Upper lobe of left lung (tissue), 6 donors: ENCODE results near the gene MAP2K7. TPM values are rescaled to one million over a fixed set of nuclear protein-coding genes. Genes with fewer than 3 reads are reported as not detected.
A peak's percentile ranks its signal among the peaks of the same experiment; 100 is the strongest.

Source experiments
- ATAC-seq, 2 donors: fragments of 200-7000 bp; cut with Tn5 transposase; one replicate each; pipeline ENCODE4 v1.9.1; 2022; ENCODE audit warnings: mild to moderate bottlenecking in 2 of 2, moderate library complexity in 2 of 2; ENCODE audit not compliant: low FRiP score in 2 of 2
- DNase-seq, 2 donors: peaks; one replicate each; pipeline ENCODE4 v3.0.0-alpha.2; 2019 to 2020
- H3K27ac ChIP-seq, 4 donors: fragments of 200-600 bp; sonication (generic); one replicate each; pipeline ENCODE4 v1.5.1; 2016 to 2019
- H3K27me3 ChIP-seq, 4 donors: fragments of 200-600 bp; sonication (generic); one replicate each; pipeline ENCODE4 v1.5.1; 2017 to 2019
- H3K36me3 ChIP-seq, 4 donors: fragments of 200-600 bp; sonication (generic); one replicate each; pipeline ENCODE4 v1.5.1; 2016 to 2019
- H3K4me1 ChIP-seq, 4 donors: fragments of 200-600 bp; sonication (generic); one replicate each; pipeline ENCODE4 v1.5.1; 2018 to 2019
- H3K4me3 ChIP-seq, 4 donors: fragments of 200-600 bp; sonication (generic); one replicate each; pipeline ENCODE4 v1.5.1; 2017 to 2019; ENCODE audit warnings: mild to moderate bottlenecking in 2 of 4, moderate library complexity in 1 of 4
- H3K9me3 ChIP-seq, 4 donors: fragments of 200-600 bp; sonication (generic); one replicate each; pipeline ENCODE4 v1.5.1; 2018 to 2019
- CTCF ChIP-seq, 6 experiments: fragments of 450-650 bp in 4 of 6; fragments of 200-600 bp in 2 of 6; sonication (generic) in 2 of 6; IDR thresholded peaks; one replicate each; pipeline ENCODE4 v1.5.1; 2016 to 2019; ENCODE audit warnings: antibody characterized with exemption in 6 of 6
- EP300 ChIP-seq, 4 donors: sonication (generic); formaldehyde crosslinking; IDR thresholded peaks; one replicate each; pipeline ENCODE4 v1.5.1; 2017; ENCODE audit warnings: antibody characterized with exemption in 4 of 4, control low read depth in 2 of 4
- POLR2A ChIP-seq, 4 donors: fragments of 450-650 bp; IDR thresholded peaks; one replicate each; pipeline ENCODE4 v1.5.1; 2016 to 2017; ENCODE audit warnings: antibody characterized with exemption in 4 of 4, mild to moderate bottlenecking in 2 of 4
- POLR2AphosphoS5 ChIP-seq, 2 donors: sonication (generic); formaldehyde crosslinking; IDR thresholded peaks; one replicate each; pipeline ENCODE4 v1.5.1; 2017; ENCODE audit warnings: antibody characterized with exemption in 2 of 2
- WGBS, 2 donors: methylation state at CpG; one replicate each; pipeline ENCODE4 v1.1.5; 2017 to 2018; 5-methylcytosine and 5-hydroxymethylcytosine counted together
- total RNA-seq, 6 donors: library from RNA; depleted of rRNA in 4 of 6; stranded (reverse); fragments of >200 nt in 4 of 6; gene quantifications; one replicate each; pipeline versions ENCODE4 v1.1.0 to v1.2.1, GENCODE V29; 2016 to 2021
- donor health status: DM: no; HTN: no; CAD: no; lungs with moderate emphysema.
- donor health status: DM: no; HTN: yes; CAD: no; lungs with severe emphysema.

MAP2K7 gene
- total RNA-seq: 10 to 100 TPM; 21.1 to 61.8 (median 33.0) TPM

GRCh38 chr19:7903244-7904073, at the start of gene MAP2K7:
TSS of gene MAP2K7 (plus strand) at chr19:7903877. CDS start at chr19:7903945, 68 bp downstream.
- DNase-seq (peak; percentile 99 to 100), ATAC-seq (peak; percentile 94 to 95)
- Histone ChIP-seq H3K4me1 (peaks cover 31 to 44% (median 33%) of the 10 kb centered on the region in 4 donors), H3K36me3 (peaks cover 0 to 17% (median 11%) of the 10 kb centered on the region in 4 donors), H3K4me3 (peak within 1 kb of the TSS; percentile 71 to 99 (median 92)), H3K27me3 (no peaks in the 10 kb centered on the region), H3K9me3 (no peaks in the 10 kb centered on the region), H3K27ac (peak within 1 kb of the TSS; percentile 86 to 93 (median 91))
- 0 to 4% methylated on average over 21 to 69 of the region's 89 CpGs for WGBS, 2 donors
- TF ChIP-seq POLR2A (IDR thresholded peaks at IDR 0.05): peak in 3 of 4 donors; percentile 35 to 94 (median 65)
- peak; percentile 10 to 94 (median 61) for TF ChIP-seq CTCF (IDR thresholded peaks at IDR 0.05)
- TF ChIP-seq EP300 (IDR thresholded peaks at IDR 0.05): peak in 1 of 4 donors; percentile 77
- peak; percentile 65 to 90 for TF ChIP-seq POLR2AphosphoS5 (IDR thresholded peaks at IDR 0.05)

GRCh38 chr19:7855426-7856108, 48.1 kb upstream of the MAP2K7 start:
- H3K4me3 ChIP-seq: no peak overlapping the region
- no peak for ATAC-seq
- no peaks in the 10 kb centered on the region for H3K9me3 ChIP-seq
- peaks cover 0 to 10% (median 7%) of the 10 kb centered on the region in 4 donors for H3K4me1 ChIP-seq
- 92% methylated on average over 23 to 25 of the region's 26 CpGs for WGBS, 2 donors
- H3K27me3 ChIP-seq: no peaks in the 10 kb centered on the region
- H3K36me3 ChIP-seq: peaks cover 0 to 6% (median 3%) of the 10 kb centered on the region in 4 donors
- no peak for DNase-seq
- no peak for TF ChIP-seq POLR2AphosphoS5 (IDR thresholded peaks at IDR 0.05)
- no peak overlapping the region for H3K27ac ChIP-seq

GRCh38 chr19:7856109-7856591, 47.5 kb upstream of the MAP2K7 start:
- 89 to 93% methylated on average over 9 to 16 of the region's 16 CpGs for WGBS, 2 donors
- H3K36me3 ChIP-seq: peaks cover 0 to 6% (median 3%) of the 10 kb centered on the region in 4 donors
- H3K27ac ChIP-seq: no peak overlapping the region
- peaks cover 0 to 10% (median 7%) of the 10 kb centered on the region in 4 donors for H3K4me1 ChIP-seq
- H3K27me3 ChIP-seq: no peaks in the 10 kb centered on the region
- H3K9me3 ChIP-seq: no peaks in the 10 kb centered on the region
- H3K4me3 ChIP-seq: no peak overlapping the region
- DNase-seq: no peak
- ATAC-seq: no peak
- no peak for TF ChIP-seq EP300 (IDR thresholded peaks at IDR 0.05)
- TF ChIP-seq POLR2A (IDR thresholded peaks at IDR 0.05): no peak
- TF ChIP-seq CTCF (IDR thresholded peaks at IDR 0.05): no peak
- no peak for TF ChIP-seq POLR2AphosphoS5 (IDR thresholded peaks at IDR 0.05)

DNA sequence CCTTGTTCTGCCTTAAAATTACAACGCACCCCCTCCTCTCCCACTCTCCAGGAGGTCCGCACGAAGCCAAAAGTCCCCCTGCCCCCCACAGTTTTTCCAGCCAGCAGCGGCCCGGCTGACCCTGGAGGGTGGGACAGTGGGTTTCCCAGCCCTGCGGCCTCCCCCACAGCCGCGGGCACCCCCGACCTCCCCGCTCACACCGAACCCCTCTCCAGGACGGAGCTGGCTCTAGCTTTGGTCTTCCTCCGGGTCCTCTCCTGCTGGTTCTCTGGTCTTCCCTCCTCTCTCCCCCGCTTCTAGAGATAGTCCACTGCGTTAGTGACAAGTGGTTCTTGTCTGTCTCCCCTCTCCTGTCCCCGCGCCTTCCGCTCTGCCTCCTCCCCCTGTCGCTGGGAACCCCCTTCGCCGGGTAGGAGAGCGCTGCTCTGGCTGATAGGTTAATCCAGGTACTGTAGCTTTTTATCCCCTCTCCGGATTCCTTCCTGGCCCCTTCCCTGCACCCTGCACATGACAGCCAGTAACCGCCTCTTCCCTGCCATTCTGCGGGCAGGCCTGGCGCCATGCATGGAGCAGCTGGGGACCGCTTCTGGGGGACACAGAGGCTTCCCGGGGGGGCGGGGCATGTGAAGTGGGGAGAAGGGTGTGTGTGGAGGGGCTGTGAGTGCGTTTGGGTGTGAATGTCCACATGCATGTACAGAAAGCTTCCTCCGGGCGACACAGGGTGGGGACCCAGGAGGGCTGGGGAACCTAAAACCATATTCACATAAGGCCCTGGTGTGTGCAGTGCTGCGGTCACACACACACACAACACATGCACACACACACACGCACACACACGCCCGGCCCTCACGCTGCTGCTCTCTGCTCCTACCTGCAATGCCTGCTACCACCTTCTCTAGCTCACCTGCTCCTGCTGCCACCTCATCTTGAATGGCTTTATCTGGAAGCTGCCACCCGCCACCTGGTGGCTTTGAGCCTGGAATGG, 46.7 kb upstream of the MAP2K7 start:
- Histone ChIP-seq H3K9me3 (no peaks in the 10 kb centered on the region), H3K4me3 (no peak overlapping the region), H3K27ac (no peak overlapping the region), H3K36me3 (peaks cover 0 to 6% (median 3%) of the 10 kb centered on the region in 4 donors), H3K27me3 (peaks cover 0 to 5% (median 2%) of the 10 kb centered on the region in 4 donors), H3K4me1 (peaks cover 4 to 18% (median 15%) of the 10 kb centered on the region in 4 donors)
- WGBS, 2 donors: 88 to 90% methylated on average over 34 of the region's 38 CpGs
- ATAC-seq: no peak
- TF ChIP-seq EP300 (IDR thresholded peaks at IDR 0.05) (no peak), POLR2AphosphoS5 (IDR thresholded peaks at IDR 0.05) (no peak), CTCF (IDR thresholded peaks at IDR 0.05) (no peak), POLR2A (IDR thresholded peaks at IDR 0.05) (no peak)
- DNase-seq: peak in 1 of 2 donors; percentile 50
